HS-27A (cell line): ENCODE measurements around the gene SLC47A2.
"Not testable (repeated sequence)": the region's sequence is repeated elsewhere in the genome, so short reads cannot be mapped to it uniquely, and the experiment has no call there.

Source experiments
- DNase-seq: peaks from one replicate; pipeline ENCODE4 v3.0.0-alpha.2; 2012; ENCODE audit warnings: low read depth, missing footprints

SLC47A2 gene

DNA sequence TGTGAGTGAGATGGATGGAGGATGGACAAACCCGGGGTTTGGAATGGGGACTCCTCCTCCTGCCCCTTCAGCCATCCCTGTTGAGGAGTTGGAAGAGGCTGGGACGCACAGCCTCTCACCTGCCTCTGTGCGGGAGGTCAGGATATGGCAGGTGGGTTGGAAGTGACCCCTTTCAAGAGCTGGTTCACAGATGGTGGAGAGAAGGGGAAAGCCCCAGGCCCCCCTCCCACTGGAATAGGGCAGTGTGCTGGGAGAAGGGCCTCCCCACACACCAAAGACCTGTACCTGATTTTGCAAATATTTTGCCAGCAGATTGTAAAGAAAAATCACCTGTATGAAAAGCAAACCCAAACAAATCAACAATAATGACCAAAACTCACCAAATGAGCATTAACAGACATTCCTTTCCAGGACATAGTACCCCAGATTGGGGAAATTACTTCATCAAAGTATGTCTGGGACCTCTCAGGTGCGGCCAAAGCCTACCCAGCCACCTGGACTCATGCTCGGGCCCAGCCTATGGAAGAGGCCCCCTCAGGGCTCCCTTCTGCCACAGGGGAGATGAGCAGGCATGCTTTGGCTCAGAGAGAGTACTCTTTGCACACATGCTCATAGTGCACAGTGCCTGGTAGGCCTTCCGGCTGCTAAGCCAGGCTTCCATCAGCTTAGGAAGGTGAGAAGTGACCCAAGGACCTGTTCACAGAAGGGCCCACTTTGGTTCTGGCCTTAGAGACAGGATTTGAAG is 7.8 kb downstream of the SLC47A2 start:
- DNase-seq = no peak

DNA sequence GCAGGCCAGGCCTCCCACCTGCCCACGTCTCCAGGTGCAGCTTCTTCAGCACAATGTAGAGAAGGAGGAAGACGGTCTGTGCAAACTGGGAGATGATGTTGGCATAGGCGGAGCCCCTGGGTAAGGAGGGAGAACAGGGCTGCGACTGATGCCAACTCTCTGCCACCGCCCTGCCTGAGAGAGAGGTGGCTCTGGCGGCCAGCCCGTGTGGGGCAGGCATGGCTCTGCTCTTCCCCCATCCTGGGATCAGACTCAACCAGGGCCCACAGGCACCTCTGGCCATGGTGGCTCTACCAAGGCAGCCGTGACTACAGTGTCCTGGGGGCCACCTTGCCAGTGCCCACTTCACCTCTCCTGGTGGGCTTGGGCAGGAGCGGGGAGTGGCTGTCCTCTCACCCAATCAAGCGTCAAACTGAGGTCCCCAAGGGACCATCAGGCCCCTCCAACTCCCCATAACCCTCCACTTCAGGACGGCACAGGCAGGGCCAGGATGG is 8.6 kb downstream of the SLC47A2 start:
- DNase-seq = no peak

DNA sequence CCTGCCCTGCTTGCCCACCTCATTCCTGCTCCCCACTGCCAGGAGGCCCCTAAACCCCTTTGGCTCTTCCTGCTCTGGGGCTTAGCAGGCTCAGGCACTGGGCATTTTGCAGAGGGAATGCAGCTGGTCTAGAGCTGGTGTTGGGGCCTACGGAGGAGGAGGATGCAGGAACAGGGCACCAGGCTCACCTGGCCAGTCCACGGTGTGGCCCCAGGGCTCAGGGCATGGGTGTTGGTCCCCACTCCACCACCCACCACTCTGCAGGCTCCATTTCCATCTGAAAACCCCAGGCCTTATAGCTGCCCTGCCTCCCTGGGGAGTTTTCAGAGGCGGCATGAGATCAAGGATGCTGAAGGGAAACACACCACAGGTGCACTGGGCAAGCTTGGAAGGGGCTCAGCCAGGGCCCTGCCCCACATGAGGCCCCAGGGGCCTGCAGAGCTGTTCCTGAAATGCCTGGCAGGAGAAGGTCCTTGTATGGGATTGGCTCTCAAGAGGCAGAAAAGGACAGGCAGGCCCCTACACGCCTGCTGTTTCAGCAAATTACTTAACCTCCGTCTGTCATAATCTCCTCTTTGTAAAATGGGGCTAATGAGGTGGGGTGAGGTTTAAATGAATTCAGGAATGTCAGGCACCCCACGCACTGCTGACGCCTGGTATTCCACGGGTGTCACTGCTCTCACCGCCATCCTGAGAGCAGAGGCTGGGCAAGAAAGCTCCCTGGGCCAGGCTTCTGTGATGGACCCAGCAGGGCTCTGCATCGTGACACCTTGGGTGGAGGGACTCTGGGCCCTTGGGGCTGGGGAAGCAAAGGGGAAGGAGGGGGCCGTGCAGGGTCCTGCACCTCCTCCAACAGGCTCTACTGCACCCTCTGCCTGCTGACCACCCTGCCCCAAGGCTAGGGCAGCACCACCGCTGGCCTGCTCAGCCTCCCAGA is 9.3 kb downstream of the SLC47A2 start:
- no peak for DNase-seq

DNA sequence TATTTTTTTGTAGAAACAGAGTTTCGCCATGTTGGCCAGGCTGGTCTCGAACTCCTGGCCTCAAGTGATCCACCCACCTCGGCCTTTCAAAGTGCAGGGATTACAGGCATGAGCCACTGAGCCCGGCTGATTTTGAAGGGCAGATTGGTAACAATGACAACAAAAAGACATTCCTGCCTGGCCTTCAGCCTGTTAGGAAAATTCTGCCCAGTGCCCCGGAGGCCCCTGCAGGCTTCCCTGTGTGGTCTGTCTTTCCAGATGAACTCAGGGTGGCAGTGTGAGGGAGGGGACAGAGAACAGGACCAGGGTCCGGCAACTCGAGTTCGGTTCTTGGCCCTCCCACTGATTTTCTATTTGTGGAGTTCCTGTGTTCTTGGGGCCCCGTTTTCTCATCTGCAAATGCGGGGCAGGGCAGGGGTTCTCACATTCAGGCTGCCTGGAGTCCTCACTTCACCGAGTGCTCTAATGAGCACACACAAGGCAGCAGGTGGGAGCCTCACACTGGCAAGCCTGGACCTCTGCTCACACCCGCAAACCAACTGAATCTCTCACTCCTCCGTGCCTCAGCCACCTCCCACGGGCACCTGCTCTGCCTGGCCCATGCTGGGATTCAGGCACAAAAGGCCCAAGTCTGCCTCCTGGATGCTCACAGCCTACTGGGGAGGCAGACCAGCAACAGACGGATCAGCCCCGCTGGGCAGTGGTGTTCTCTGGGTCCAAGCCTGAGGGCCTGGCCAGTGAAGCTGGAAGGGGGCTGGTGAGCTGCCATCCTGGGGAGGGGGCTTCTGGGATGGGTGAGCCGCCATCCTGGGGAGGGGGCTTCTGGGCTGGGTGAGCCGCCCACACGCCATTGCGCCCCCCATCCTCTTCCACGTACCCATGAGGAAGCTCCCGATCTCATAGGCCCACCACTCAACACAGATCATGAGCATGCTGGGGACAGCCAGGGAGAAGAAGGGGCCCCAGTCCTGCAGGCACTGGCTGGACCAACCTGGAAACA is 10.3 kb downstream of the SLC47A2 start:
- DNase-seq = no peak

DNA sequence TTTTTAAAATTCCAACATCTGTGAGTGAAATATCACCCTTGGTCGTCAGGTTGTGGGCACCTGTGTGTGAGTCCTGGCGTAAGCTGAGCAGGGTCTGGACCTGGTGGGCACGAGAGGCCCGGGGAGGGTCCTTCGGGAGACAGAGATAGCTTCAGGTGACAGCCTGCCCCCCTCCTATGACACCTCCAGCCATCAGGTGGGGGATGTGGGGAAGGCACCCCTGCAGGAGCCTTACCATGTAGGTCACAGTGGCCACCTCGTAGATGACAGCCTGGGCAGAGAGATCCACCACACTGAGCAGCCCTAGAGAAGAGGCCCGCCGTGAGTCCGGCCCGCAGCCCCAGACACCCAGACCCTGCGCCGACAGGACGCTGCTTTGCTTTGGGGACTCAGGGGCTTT is 11.2 kb downstream of the SLC47A2 start:
- no peak for DNase-seq

DNA sequence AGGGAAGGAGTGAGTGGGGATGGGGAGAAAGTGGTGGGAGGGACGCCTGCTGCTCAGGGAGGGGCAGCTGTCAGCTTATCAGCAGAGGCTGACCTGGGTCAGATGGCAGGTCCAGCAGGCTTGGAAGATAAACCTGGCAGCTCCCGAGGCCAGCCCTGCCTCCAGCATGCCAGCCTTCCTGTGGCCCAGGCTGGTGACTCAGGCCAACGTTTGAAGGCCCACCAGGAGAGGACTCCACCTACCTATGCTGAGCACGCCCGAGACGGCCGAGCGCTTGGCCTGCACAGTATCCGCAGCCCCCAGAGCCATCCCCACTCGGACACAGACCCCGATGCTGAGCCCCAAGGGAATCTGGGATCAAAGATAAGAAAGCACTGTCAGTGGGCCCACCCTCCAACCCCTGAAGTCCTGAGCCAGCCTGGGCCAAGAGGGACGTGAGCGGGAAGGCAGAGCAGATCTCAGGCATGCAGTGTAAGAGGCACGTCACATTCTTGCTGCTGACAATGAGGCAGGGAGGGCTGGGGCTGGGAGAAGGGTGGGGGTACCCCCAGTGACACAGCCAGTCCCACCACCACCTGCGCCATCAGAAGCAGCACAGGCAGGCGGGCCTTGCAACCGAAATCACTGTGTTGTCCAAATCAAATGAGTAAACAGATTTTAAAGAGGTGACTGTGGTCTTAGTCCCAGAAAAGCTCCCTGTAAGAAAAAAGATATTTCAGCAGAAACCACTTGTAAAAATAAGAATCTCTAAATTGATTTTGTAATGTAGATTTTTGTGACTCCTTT is 12.4 kb downstream of the SLC47A2 start:
- no peak for DNase-seq

DNA sequence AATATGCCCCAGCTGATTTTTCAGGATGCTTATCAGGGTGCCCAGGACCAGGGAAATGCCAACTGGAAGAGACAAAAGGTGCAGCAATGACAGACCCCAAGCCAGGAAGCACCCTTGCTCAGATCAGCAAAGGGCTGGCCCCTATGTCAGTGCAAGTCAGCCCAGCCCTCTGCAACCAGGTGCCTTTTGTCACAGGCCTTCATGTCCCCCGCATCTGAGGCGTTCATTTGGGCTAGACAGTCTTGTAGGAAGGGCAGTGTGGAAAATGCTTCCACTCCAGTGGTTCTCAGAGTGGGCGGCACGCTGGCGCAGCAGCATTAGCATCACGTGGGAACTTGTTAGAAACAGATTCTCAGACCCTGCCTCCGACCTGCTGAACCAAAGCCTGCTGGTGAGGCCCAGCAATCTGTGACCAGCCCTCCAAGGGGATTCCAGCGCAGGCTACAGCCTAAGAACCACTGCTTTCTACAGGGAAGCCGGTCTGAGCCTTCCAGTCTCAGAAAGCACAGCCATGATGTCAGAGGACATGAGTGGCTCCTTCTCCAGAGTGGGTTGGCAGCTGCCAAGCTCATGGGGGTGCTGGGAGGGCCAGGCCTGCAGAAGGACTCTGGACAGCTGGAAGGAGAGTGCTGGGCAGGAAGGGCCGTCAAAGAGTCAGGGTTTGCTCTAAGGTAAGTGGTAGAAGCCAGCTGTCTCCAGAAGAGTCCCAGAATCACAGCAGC is 13.1 kb downstream of the SLC47A2 start:
- no peak for DNase-seq

DNA sequence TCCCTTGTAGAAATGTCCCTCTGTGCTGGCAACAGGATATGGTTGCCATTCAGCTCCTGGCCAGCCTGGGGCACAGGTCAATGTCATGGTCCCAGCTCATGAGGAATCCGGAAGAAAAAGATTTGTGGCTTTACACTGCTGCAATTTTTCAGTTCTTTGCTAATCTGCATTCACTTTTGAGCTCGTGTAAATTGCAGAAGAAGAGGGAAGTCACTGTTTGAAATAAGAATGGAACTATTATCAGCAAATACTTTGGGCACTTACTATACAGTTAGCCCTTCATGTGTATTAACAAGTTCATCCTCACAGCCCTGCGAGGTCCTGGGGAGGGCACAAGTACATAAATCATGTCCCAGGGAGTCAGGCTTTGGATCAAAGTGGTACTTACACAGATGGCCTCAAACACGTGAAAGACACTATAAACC is 14.2 kb downstream of the SLC47A2 start:
- no peak for DNase-seq

DNA sequence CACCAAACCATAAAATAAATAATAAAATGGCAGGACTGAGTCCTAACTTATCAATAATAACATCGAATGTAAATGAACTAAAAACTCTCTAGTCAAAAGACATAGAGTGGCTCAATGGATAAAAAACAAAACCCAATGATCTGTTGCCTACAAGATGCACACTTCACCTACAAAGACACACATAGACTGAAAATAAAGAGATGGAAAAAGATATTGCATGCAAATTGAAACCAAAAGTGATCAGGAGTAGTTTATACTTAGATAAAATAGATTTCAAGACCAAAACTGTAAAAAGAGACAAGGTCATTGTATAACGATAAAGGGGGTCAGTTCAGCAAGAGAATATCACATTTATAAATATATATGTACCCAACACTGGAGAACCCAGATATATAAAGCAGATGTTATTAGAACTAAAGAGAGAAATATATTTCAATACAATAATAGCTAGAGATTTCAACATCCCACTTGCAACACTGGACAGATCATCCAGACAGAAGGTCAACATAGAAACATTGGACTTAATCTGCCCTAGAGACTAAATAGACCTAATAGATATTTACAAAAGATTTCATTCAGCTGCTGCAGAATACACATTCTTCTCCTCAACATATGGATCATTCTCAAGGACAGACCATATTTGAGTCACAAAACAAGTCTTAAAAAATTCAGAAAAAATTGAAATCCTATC is 29.8 kb downstream of the SLC47A2 start:
- no peak for DNase-seq

DNA sequence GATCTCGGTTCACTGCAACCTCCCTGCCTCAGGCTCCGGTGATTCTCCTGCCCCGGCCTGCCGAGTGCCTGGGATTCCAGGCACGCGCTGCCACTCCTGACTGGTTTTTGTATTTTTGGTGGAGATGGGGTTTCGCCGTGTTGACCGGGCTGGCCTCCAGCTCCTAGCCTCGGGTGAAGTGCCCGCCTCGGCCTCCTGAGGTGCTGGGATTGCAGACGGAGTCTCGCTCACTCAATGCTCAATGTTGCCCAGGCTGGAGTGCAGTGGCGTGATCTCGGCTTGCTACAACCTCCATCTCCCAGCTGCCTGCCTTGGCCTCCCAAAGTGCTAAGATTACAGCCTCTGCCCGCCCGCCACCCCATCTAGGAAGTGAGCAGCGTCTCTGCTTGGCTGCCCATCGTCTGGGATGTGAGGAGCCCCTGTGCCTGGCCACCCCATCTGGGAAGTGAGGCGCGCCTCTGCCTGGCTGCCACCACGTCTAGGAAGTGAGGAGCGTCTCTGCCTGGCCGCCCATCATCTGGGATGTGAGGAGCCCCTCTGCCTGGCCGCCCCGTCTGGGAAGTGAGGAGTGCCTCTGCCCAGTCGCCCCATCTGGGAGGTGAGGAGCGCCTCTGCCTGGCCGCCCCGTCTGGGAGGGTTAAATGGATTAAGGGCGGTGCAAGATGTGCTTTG is 31.3 kb downstream of the SLC47A2 start:
- not testable (repeated sequence) for DNase-seq

DNA sequence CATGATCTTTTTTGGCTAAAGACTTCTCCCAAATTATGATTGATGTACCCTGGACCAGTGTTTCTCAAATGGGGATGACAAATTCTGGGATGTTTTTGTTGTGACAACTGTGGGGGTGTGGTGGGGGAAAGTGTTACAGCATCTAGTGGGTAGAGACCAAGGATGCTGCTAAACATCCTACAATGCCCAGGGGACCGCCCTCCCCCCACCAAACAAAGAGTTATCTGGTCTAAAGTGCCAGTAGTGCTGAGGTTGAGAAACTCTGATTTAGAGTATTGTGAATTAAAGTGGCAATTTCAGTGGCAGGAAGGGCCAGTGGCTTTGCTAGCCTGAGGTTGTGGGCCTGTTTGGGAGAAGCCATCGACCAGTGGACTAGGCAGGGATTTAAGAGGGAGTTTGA is 33.3 kb downstream of the SLC47A2 start:
- DNase-seq = no peak

DNA sequence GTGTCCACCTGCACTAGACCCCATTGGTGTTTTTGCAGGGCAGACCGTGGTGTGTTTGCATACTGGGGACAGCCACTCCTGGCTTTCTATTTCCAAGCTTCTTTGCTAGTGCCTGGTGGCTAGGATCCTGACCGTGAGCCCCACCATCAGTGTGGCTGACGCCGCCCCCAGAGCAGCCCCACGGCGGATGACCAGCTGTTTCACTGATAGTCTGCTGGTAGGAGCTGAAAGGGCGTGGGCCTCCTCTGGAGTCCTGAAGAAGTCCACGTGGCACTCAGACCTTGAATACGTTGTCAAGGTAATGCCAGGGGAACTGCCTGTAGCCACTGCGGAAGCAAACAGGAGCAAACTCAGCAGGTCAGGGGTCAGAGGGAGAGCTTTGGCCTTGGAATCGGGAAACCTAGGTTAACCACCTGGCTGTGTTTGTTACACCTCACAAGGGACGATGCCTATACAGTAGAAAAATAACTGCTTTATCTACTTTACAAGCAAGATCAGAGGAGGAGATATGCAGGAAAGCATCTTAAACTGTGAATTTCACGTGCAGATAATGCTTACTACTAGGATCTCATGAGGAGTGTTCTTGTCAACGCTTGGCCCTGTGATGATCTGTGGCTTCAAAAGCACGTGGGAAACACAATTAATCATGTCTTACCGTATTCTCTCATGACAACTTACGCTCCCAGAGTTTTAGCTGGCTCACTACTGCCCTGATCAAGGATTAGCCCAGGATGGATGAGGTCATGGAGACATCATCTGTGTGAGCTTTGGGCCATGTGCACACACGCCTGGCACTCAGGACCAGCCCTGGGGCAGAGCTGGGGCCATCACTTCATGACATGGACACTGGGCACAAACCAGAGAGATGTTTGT is 37.6 kb downstream of the SLC47A2 start:
- DNase-seq = no peak

DNA sequence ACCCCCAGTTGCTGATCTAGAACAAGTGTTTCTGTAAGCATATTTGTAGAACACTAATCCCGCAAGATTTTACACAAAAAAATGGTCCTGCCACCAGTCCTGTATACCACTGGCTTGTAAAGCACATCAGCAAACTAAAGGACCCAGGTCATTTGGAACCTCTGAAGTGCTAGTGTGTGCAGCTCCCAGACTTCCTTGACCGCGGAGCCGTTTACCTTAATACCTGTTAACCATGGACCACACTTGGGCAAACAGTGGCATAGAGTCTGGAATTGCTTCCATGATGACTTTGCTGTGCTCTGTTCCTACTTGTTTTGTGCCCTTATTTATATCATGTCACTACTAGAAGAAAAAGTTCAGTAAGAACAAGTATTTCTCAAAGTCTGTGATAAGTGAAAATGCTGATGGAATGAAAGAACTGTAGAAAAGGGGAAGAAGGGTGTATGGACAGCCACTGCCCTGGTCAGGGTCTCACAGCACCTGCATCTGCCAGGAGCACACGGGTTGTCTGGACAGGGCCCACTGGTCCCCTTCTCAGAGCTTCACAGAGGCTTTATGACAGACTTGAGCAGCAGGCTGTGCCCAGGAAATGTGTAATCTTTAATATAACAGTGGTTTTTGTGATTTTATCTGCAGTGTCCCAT is 38.5 kb downstream of the SLC47A2 start:
- no peak for DNase-seq

DNA sequence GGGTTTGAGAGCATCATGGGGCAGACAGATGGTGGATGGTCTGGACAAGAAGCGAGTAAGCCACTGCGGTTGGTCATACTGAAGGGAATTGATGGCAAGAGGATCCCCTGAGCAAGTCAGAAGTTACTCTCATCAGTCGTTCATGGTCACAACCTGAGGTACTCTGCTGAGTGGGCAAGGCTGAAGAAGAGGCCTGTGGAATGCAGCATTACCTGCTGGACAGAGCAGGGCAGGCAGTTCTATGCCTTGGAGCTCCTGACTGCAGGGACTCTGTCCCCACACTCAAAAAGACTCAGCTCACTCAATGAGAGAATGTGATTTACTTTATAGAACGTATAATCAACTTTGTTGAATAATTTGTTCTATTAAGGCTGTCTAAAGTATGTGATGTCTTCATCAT is 39.5 kb downstream of the SLC47A2 start:
- no peak for DNase-seq

DNA sequence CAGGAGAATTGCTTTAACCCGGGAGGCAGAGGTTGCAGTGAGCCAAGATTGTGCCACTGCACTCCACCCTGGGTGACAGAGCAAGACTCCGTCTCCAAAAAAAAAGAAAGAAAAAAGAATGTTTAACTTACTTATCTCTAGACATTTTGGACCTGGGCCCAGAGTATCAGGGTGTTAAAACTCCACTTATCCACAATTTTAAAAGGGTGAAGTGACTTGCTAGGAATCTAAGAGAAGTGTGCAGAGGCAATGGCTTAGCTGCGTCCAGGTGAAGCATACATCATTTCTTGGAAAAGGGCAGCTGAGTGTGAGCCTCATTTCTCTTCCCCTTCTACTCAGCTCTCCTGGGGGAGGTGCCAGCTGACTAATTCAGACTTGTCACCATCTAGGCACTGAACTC is 42.8 kb downstream of the SLC47A2 start:
- no peak for DNase-seq

DNA sequence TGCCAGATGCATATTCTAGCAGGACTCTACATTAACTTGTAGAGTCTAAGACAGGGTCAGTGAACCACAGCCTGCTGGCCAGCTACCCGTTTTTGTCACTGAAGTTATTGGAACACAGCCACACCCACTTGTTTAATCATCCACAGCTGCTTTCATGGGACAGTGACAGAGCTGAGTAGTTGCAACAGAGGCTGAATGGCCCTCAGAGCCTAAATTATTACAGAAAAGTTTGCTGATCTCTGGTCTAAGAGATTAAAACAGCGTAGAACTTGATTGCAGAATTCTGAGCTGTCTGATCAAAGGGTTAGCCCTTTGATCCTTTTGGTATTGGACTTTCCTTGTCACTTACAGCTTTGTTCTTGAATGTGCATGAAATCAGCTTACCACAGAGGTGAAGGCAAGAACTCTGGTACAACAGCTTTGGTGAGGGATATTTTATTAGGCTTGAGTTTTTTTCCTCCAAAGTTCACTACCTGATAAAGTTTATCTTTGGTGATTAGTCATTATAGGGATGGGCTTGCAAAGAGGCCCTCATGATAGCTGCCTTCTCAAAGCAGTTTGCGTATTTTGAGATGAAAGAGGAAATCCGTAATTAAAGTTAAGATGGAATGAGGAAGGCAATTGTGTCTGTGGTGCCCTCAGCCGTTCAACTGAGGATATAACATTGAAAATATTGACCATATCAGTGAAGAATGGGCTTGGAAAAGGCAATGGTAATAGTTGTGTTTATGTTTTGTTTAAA is 44.2 kb downstream of the SLC47A2 start:
- DNase-seq = no peak

DNA sequence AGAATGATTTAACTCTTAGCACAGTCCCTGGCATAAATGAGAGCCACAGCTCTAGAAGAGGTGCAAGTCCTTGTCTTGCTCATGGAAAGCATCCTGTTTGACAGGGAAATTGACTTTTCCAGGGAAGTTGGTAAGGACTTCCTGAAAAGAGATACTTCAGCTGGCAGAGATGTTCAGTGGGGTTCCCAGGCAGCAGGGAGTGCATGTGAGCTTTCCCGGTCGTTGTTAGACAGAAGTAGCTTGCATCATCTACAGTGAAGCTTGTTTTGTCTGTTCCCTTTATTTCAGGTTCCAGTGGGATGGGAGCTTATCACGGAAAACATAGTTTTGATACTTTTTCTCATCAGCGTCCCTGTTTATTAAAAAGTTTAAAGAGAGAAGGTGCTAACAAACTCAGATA is 45.0 kb downstream of the SLC47A2 start:
- DNase-seq = no peak
